Common myeloid progenitor, CD34-positive (primary cell): ENCODE measurements around the gene GPER1.
A peak's percentile ranks its signal among the peaks of the same experiment; 100 is the strongest.
"Not testable (repeated sequence)": the region's sequence is repeated elsewhere in the genome, so short reads cannot be mapped to it uniquely, and the experiment has no call there.

Experiments used
- CTCF ChIA-PET: fragments of 350-600 bp; sonication (Branson Sonifier 250); formaldehyde crosslinking; loops from one replicate; lab custom pipeline; 2021; ENCODE audit warnings: antibody characterized with exemption; lab: Charles Lee
- POLR2A ChIA-PET: fragments of 350-600 bp; sonication (Branson Sonifier 250); formaldehyde crosslinking; loops from one replicate; lab custom pipeline; 2021; ENCODE audit warnings: antibody characterized with exemption; lab: Charles Lee
- DNase-seq, 3 donors: peaks; one replicate each; pipeline versions ENCODE4 v3.0.0 to v3.0.0-alpha.2; 2013
- H3K27ac ChIP-seq, 2 experiments: 1 replicate in 1 of 2; 2 replicates in 1 of 2; pipeline ENCODE4 v1.7.0; 2013; ENCODE audit warnings: inconsistent platforms in 2 of 2, low read length in 2 of 2, mild to moderate bottlenecking in 2 of 2, low read depth in 1 of 2, moderate library complexity in 1 of 2; ENCODE audit not compliant: severe bottlenecking in 2 of 2, insufficient read depth in 1 of 2, poor library complexity in 1 of 2
- H3K27me3 ChIP-seq, 5 experiments: replicated peaks in 2 of 5; 1 replicate in 3 of 5; 2 replicates in 2 of 5; pipeline versions ENCODE4 v1.6.1 to v1.7.0; 2013; ENCODE audit warnings: low read length in 4 of 5, mild to moderate bottlenecking in 2 of 5, moderate library complexity in 2 of 5, inconsistent platforms in 1 of 5; ENCODE audit not compliant: insufficient read depth in 5 of 5, control insufficient read depth in 4 of 5
- H3K36me3 ChIP-seq, 4 experiments: 1 replicate in 2 of 4; 2 replicates in 2 of 4; pipeline versions ENCODE4 v1.6.1 to v1.7.0; 2013; ENCODE audit warnings: low read length in 3 of 4, control low read depth in 1 of 4, mild to moderate bottlenecking in 1 of 4; ENCODE audit not compliant: control insufficient read depth in 4 of 4, insufficient read depth in 4 of 4
- H3K4me1 ChIP-seq, 4 experiments: 1 replicate in 3 of 4; 2 replicates in 1 of 4; pipeline versions ENCODE4 v1.6.1 to v1.7.1; 2013; ENCODE audit warnings: low read length in 3 of 4, mild to moderate bottlenecking in 3 of 4, control low read depth in 1 of 4, inconsistent platforms in 1 of 4, moderate library complexity in 1 of 4; ENCODE audit not compliant: control insufficient read depth in 4 of 4, insufficient read depth in 4 of 4; ENCODE audit errors: control extremely low read depth in 1 of 4
- H3K4me3 ChIP-seq, 7 experiments: 1 replicate in 4 of 7; 2 replicates in 3 of 7; pipeline versions ENCODE4 v1.5.1 to v1.7.0; 2013; ENCODE audit warnings: mild to moderate bottlenecking in 7 of 7, low read length in 6 of 7, moderate library complexity in 6 of 7, inconsistent platforms in 2 of 7, low read depth in 2 of 7, control low read depth in 1 of 7; ENCODE audit not compliant: insufficient read depth in 4 of 7, control insufficient read depth in 1 of 7; ENCODE audit errors: extremely low read depth in 1 of 7
- H3K9me3 ChIP-seq, 5 experiments: 1 replicate in 4 of 5; 2 replicates in 1 of 5; pipeline versions ENCODE4 v1.6.1 to v1.7.1; 2013; ENCODE audit warnings: low read length in 4 of 5, mild to moderate bottlenecking in 2 of 5, inconsistent platforms in 1 of 5, low read depth in 1 of 5, moderate library complexity in 1 of 5; ENCODE audit not compliant: control insufficient read depth in 4 of 5, insufficient read depth in 2 of 5; ENCODE audit errors: control extremely low read depth in 1 of 5
- WGBS: methylation state at CpG from one replicate; pipeline ENCODE4 v1.1.5; 2013; ENCODE audit not compliant: insufficient coverage; 5-methylcytosine and 5-hydroxymethylcytosine counted together

GPER1 gene

GRCh38 chr7:1068013-1068412, 19.9 kb upstream of the GPER1 start:
- Histone ChIP-seq H3K27ac (no peak overlapping the region), H3K4me3 (no peak overlapping the region), H3K36me3 (no peaks in the 10 kb centered on the region), H3K4me1 (peaks cover 0 to 16% (median 15%) of the 10 kb centered on the region in 4 experiments), H3K9me3 (peaks cover 0 to 3% (median 0%) of the 10 kb centered on the region in 5 experiments), H3K27me3 (peaks cover 0 to 1% (median 0%) of the 10 kb centered on the region in 5 experiments)
- POLR2A ChIA-PET, result no interaction called here
- WGBS, result 93% methylated on average over 13 of the region's 14 CpGs
- CTCF ChIA-PET, result interaction anchor here (2.3 kb wide), 1 partner anchor 74 kb away, joined by 28 read pairs; no protein-coding TSS in a partner anchor
- DNase-seq, result no peak

- 91% methylated on average over 11 of the region's 11 CpGs for WGBS
- Histone ChIP-seq H3K36me3 (no peaks in the 10 kb centered on the region), H3K4me1 (peaks cover 0 to 20% (median 18%) of the 10 kb centered on the region in 4 experiments), H3K4me3 (no peak overlapping the region), H3K27me3 (peaks cover 0 to 2% (median 0%) of the 10 kb centered on the region in 5 experiments), H3K9me3 (peaks cover 0 to 3% (median 0%) of the 10 kb centered on the region in 5 experiments), H3K27ac (no peak overlapping the region)
- POLR2A ChIA-PET, result no interaction called here
- CTCF ChIA-PET, result interaction anchor here (2.3 kb wide), 1 partner anchor 75 kb away, joined by 28 read pairs; no protein-coding TSS in a partner anchor
- DNase-seq, result no peak
Observed at GRCh38 chr7:1068619-1069018, 19.3 kb upstream of the GPER1 start.

DNA sequence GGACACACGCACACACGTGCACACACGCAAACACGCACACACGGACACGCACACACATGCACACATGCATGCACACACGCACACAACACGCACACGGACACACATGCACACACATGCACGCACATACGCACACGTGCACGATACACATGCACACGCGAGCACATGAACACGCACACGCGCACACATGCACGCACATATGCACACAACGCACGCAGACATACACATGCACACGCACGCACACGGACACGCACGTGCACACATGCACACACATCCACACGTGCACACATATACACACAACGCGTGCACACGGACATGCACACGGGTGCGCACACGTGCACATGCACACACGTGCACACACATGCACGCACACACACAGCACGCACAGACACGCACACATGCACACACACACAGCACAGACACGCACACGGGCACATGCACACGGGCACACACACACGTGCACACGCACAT, 17.3 kb upstream of the GPER1 start:
- Histone ChIP-seq H3K9me3 (peaks cover 0 to 3% (median 0%) of the 10 kb centered on the region in 5 experiments), H3K36me3 (no peaks in the 10 kb centered on the region), H3K4me1 (peaks cover 0 to 12% (median 10%) of the 10 kb centered on the region in 4 experiments), H3K27ac (no peak overlapping the region), H3K27me3 (peaks cover 0 to 2% (median 0%) of the 10 kb centered on the region in 5 experiments), H3K4me3 (no peak overlapping the region)
- 97% methylated on average over 34 of the region's 42 CpGs for WGBS
- CTCF ChIA-PET, result interaction anchor here (1.1 to 3.3 kb wide), 2 partner anchors 15 to 77 kb away, joined by 6 to 24 read pairs; no protein-coding TSS in a partner anchor
- DNase-seq, result no peak
- POLR2A ChIA-PET, result no interaction called here

GRCh38 chr7:1071731-1072254, 16.1 kb upstream of the GPER1 start:
- Histone ChIP-seq H3K36me3 (no peaks in the 10 kb centered on the region), H3K9me3 (peaks cover 0 to 3% (median 0%) of the 10 kb centered on the region in 5 experiments), H3K27me3 (peaks cover 0 to 2% (median 0%) of the 10 kb centered on the region in 5 experiments), H3K4me1 (peaks cover 0 to 6% (median 5%) of the 10 kb centered on the region in 4 experiments), H3K4me3 (no peak overlapping the region), H3K27ac (no peak overlapping the region)
- no peak for DNase-seq
- 92% methylated on average over 18 of the region's 19 CpGs for WGBS
- CTCF ChIA-PET, result interaction anchor here (1.1 to 3.3 kb wide), 3 partner anchors 14 to 79 kb away, joined by 3 to 24 read pairs (median 6); no protein-coding TSS in a partner anchor
- POLR2A ChIA-PET, result no interaction called here

GRCh38 chr7:1073142-1073977, 14.6 kb upstream of the GPER1 start:
- CTCF ChIA-PET, result interaction anchor here (0.6 to 3.3 kb wide), 8 partner anchors 9 to 80 kb away, joined by 3 to 24 read pairs (median 3); no protein-coding TSS in a partner anchor
- Histone ChIP-seq H3K27ac (no peak overlapping the region), H3K4me1 (peaks cover 0 to 6% (median 5%) of the 10 kb centered on the region in 4 experiments), H3K9me3 (peaks cover 0 to 3% (median 0%) of the 10 kb centered on the region in 5 experiments), H3K36me3 (no peaks in the 10 kb centered on the region), H3K27me3 (peaks cover 0 to 2% (median 0%) of the 10 kb centered on the region in 5 experiments), H3K4me3 (peak overlapping the region in 4 of 7 experiments; percentile 27 to 63 (median 53))
- peak in 2 of 3 donors; percentile 67 to 70 for DNase-seq
- POLR2A ChIA-PET, result no interaction called here
- 9% methylated on average over 16 of the region's 61 CpGs for WGBS

DNA sequence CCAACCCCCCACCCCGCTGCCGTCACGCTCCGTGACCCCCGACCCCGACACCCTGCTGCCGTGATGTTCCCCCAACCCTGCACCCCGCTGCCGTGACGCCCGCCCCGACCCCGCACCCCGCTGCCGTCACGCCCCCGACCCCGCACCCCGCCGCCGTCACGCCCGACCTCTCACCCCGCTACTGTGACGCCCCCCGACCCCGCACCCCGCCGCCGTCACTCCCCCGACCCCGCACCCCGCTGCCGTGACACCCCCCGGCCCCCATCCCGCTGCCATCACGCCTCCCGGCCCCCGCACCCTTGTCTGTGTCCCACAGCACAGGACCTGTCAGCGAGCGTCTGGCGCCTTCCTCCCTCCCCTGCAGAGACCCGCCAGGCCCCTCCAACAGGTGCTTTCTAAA, 13.9 kb upstream of the GPER1 start:
- H3K9me3 ChIP-seq, POLR2A ChIA-PET, H3K4me1 ChIP-seq, H3K27ac ChIP-seq, H3K27me3 ChIP-seq, H3K4me3 ChIP-seq, DNase-seq, H3K36me3 ChIP-seq: not testable (repeated sequence)
- CTCF ChIA-PET, result interaction anchor here (1.0 to 3.3 kb wide), 3 partner anchors 69 to 81 kb away, joined by 3 to 24 read pairs (median 6); no protein-coding TSS in a partner anchor
- WGBS, result 89% methylated on average over 6 of the region's 43 CpGs
